Measurements from ENCODE around the gene SLC39A11. TPM values are rescaled to one million over a fixed set of nuclear protein-coding genes. Genes with fewer than 3 reads are reported as not detected.

The SLC39A11 gene
- total RNA-seq, 1 experiment from 2014 or later: 15.8 TPM

- DNase-seq (ENCODE audit: unreplicated experiment): peak; percentile 51
- Mint-ChIP-seq H3K27me3 (ENCODE audit: insufficient read depth, unreplicated experiment) (no peaks in the 10 kb centered on the region), H3K36me3 (ENCODE audit: insufficient read depth, unreplicated experiment) (no peaks in the 10 kb centered on the region), H3K9me3 (ENCODE audit: unreplicated experiment) (no peaks in the 10 kb centered on the region), H3K4me3 (ENCODE audit: unreplicated experiment) (no peak overlapping the region), H3K4me1 (ENCODE audit: insufficient read depth, unreplicated experiment) (peaks cover 15% of the 10 kb centered on the region), H3K27ac (ENCODE audit: low read depth, unreplicated experiment) (no peak overlapping the region)
- ChIA-PET CTCF (interaction anchor here (0.7 kb wide), 1 partner anchor 206 kb away, joined by 3 read pairs; no protein-coding TSS in a partner anchor), POLR2A (interaction anchor here (0.5 kb wide), 1 partner anchor 58 kb away, joined by 3 read pairs; no protein-coding TSS in a partner anchor)
- no TSS peak for BruUV-seq (replicated peaks)
- intact Hi-C loops (cut with micrococcal nuclease): loop anchor here (2.0 kb wide), 1 partner anchor 69 kb away; no protein-coding TSS in a partner anchor
- TF ChIP-seq CTCF (IDR thresholded peaks at IDR 0.05; ENCODE audit: unreplicated experiment): no peak
These were observed 434.8 kb downstream of the SLC39A11 start for GRCh38 chr17:72657467-72658317.

- no TSS peak for BruUV-seq (replicated peaks)
- H3K27ac Mint-ChIP-seq (ENCODE audit: low read depth, unreplicated experiment): no peak overlapping the region
- TF ChIP-seq CTCF (IDR thresholded peaks at IDR 0.05; ENCODE audit: unreplicated experiment): no peak
- H3K4me3 Mint-ChIP-seq (ENCODE audit: unreplicated experiment): no peak overlapping the region
- H3K9me3 Mint-ChIP-seq (ENCODE audit: unreplicated experiment): no peaks in the 10 kb centered on the region
- intact Hi-C loops (cut with micrococcal nuclease): loop anchor here (2.0 kb wide), 1 partner anchor 67 kb away; no protein-coding TSS in a partner anchor
- DNase-seq (ENCODE audit: unreplicated experiment): no peak
- POLR2A ChIA-PET: no interaction called here
- H3K27me3 Mint-ChIP-seq (ENCODE audit: insufficient read depth, unreplicated experiment): no peaks in the 10 kb centered on the region
- CTCF ChIA-PET: interaction anchor here (0.7 kb wide), 1 partner anchor 40 kb away, joined by 3 read pairs; no protein-coding TSS in a partner anchor
- no peaks in the 10 kb centered on the region for H3K36me3 Mint-ChIP-seq (ENCODE audit: insufficient read depth, unreplicated experiment)
- H3K4me1 Mint-ChIP-seq (ENCODE audit: insufficient read depth, unreplicated experiment): peaks cover 4% of the 10 kb centered on the region
These were observed 436.2 kb downstream of the SLC39A11 start for GRCh38 chr17:72656130-72656763.

- Mint-ChIP-seq H3K4me1 (ENCODE audit: insufficient read depth, unreplicated experiment) (no peaks in the 10 kb centered on the region), H3K27ac (ENCODE audit: low read depth, unreplicated experiment) (no peak overlapping the region), H3K36me3 (ENCODE audit: insufficient read depth, unreplicated experiment) (no peaks in the 10 kb centered on the region), H3K4me3 (ENCODE audit: unreplicated experiment) (no peak overlapping the region), H3K9me3 (ENCODE audit: unreplicated experiment) (no peaks in the 10 kb centered on the region), H3K27me3 (ENCODE audit: insufficient read depth, unreplicated experiment) (no peaks in the 10 kb centered on the region)
- CTCF ChIA-PET: no interaction called here
- POLR2A ChIA-PET: interaction anchor here (1.6 kb wide), 1 partner anchor 12 kb away, joined by 5 read pairs; no protein-coding TSS in a partner anchor
- TF ChIP-seq CTCF (IDR thresholded peaks at IDR 0.05; ENCODE audit: unreplicated experiment): no peak
- DNase-seq (ENCODE audit: unreplicated experiment): no peak
- intact Hi-C loops (cut with micrococcal nuclease): no loop called here
- no TSS peak for BruUV-seq (replicated peaks)
These were observed 437.8 kb downstream of the SLC39A11 start for GRCh38 chr17:72654706-72655105.

- POLR2A ChIA-PET: no interaction called here
These were observed 440.5 kb downstream of the SLC39A11 start for GRCh38 chr17:72651988-72652387.

More at GRCh38 chr17:72651988-72652387, 440.5 kb downstream of the SLC39A11 start:
- DNase-seq (ENCODE audit: unreplicated experiment): no peak
- no peaks in the 10 kb centered on the region for H3K36me3 Mint-ChIP-seq (ENCODE audit: insufficient read depth, unreplicated experiment)
- no peaks in the 10 kb centered on the region for H3K27me3 Mint-ChIP-seq (ENCODE audit: insufficient read depth, unreplicated experiment)
- no TSS peak for BruUV-seq (replicated peaks)
- no peaks in the 10 kb centered on the region for H3K9me3 Mint-ChIP-seq (ENCODE audit: unreplicated experiment)
- no peaks in the 10 kb centered on the region for H3K4me1 Mint-ChIP-seq (ENCODE audit: insufficient read depth, unreplicated experiment)
- no peak overlapping the region for H3K27ac Mint-ChIP-seq (ENCODE audit: low read depth, unreplicated experiment)
- CTCF ChIA-PET: interaction anchor here (0.6 to 2.4 kb wide), 3 partner anchors 71 to 1367 kb away, joined by 3 to 5 read pairs (median 3); no protein-coding TSS in a partner anchor
- TF ChIP-seq CTCF (IDR thresholded peaks at IDR 0.05; ENCODE audit: unreplicated experiment): no peak
- intact Hi-C loops (cut with micrococcal nuclease): no loop called here
- no peak overlapping the region for H3K4me3 Mint-ChIP-seq (ENCODE audit: unreplicated experiment)
